Measurements from ENCODE around the gene NR4A1.

GRCh38 chr12:52050758-52051541 lies at the start of gene NR4A1:
- TF ChIP-seq RAD21 (IDR thresholded peaks at IDR 0.05; ENCODE audit: low read depth) (no peak), EP300 (IDR thresholded peaks at IDR 0.05; ENCODE audit: borderline replicate concordance) (peak; percentile 45)
- TF ChIP-seq, protein P1, sequence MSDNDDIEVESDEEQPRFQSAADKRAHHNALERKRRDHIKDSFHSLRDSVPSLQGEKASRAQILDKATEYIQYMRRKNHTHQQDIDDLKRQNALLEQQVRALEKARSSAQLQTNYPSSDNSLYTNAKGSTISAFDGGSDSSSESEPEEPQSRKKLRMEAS (IDR thresholded peaks at IDR 0.05) = peak; percentile 86
- TF ChIP-seq, protein P2, sequence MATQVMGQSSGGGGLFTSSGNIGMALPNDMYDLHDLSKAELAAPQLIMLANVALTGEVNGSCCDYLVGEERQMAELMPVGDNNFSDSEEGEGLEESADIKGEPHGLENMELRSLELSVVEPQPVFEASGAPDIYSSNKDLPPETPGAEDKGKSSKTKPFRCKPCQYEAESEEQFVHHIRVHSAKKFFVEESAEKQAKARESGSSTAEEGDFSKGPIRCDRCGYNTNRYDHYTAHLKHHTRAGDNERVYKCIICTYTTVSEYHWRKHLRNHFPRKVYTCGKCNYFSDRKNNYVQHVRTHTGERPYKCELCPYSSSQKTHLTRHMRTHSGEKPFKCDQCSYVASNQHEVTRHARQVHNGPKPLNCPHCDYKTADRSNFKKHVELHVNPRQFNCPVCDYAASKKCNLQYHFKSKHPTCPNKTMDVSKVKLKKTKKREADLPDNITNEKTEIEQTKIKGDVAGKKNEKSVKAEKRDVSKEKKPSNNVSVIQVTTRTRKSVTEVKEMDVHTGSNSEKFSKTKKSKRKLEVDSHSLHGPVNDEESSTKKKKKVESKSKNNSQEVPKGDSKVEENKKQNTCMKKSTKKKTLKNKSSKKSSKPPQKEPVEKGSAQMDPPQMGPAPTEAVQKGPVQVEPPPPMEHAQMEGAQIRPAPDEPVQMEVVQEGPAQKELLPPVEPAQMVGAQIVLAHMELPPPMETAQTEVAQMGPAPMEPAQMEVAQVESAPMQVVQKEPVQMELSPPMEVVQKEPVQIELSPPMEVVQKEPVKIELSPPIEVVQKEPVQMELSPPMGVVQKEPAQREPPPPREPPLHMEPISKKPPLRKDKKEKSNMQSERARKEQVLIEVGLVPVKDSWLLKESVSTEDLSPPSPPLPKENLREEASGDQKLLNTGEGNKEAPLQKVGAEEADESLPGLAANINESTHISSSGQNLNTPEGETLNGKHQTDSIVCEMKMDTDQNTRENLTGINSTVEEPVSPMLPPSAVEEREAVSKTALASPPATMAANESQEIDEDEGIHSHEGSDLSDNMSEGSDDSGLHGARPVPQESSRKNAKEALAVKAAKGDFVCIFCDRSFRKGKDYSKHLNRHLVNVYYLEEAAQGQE (IDR thresholded peaks at IDR 0.05; ENCODE audit: low read depth) = no peak
